ENCODE data around the gene MET.
"Not testable (repeated sequence)": the region's sequence is repeated elsewhere in the genome, so short reads cannot be mapped to it uniquely, and the experiment has no call there.

- not testable (repeated sequence) for TF ChIP-seq ZBTB1 (tag by site-specific recombination; IDR thresholded peaks at IDR 0.05); ZNF121 (tag by site-specific recombination; IDR thresholded peaks at IDR 0.05); CTCF (tag by site-specific recombination; IDR thresholded peaks at IDR 0.05); ZIC2 (tag by site-specific recombination; IDR thresholded peaks at IDR 0.05); ZNF692 (tag by site-specific recombination; IDR thresholded peaks at IDR 0.05); SP7 (tag by site-specific recombination; IDR thresholded peaks at IDR 0.05); ZNF248 (tag by site-specific recombination; IDR thresholded peaks at IDR 0.05); REST (tag by site-specific recombination; IDR thresholded peaks at IDR 0.05); ZNF747 (tag by site-specific recombination; IDR thresholded peaks at IDR 0.05); SETDB1 (IDR thresholded peaks at IDR 0.05; ENCODE audit: insufficient read length, low read length); ZNF48 (tag by site-specific recombination; IDR thresholded peaks at IDR 0.05); ZNF335 (tag by site-specific recombination; conservative IDR thresholded peaks at IDR 0.05); ZEB2 (tag by site-specific recombination; IDR thresholded peaks at IDR 0.05)
- TF ChIP-seq ZNF146 (tag by site-specific recombination; IDR thresholded peaks at IDR 0.05), result peak; percentile 98
These were observed 12.7 kb upstream of the MET start for GRCh38 chr7:116659248-116659647.

Data from HEK293 (cell line).